Large intestine (tissue), 3 donors: Measurements from ENCODE around the gene MAST4. TPM values are rescaled to one million over a fixed set of nuclear protein-coding genes. Genes with fewer than 3 reads are reported as not detected.

Experiments used
- DNase-seq, 2 donors: peaks; one replicate each; pipeline versions ENCODE4 v3.0.0 to v3.0.0-alpha.2; 2013
- H3K27ac ChIP-seq: one replicate; pipeline ENCODE4 v1.5.1; 2013; ENCODE audit warnings: low read length
- H3K27me3 ChIP-seq: 2 replicates; pipeline ENCODE4 v1.6.1; 2013; ENCODE audit warnings: low read length; ENCODE audit not compliant: control insufficient read depth, insufficient read depth
- H3K36me3 ChIP-seq: 2 replicates; pipeline ENCODE4 v1.6.1; 2013; ENCODE audit warnings: low read length; ENCODE audit not compliant: control insufficient read depth, insufficient read depth
- H3K4me1 ChIP-seq: one replicate; pipeline ENCODE4 v1.6.1; 2013; ENCODE audit warnings: low read length; ENCODE audit not compliant: control insufficient read depth, insufficient read depth
- H3K4me3 ChIP-seq: one replicate; pipeline ENCODE4 v1.5.1; 2013; ENCODE audit warnings: low read length
- H3K9me3 ChIP-seq: one replicate; pipeline ENCODE4 v1.6.1; 2013; ENCODE audit warnings: mild to moderate bottlenecking, low read depth, low read length, moderate library complexity; ENCODE audit not compliant: control insufficient read depth
- WGBS: methylation state at CpG from one replicate; pipeline ENCODE4 v1.1.5; 2013; ENCODE audit warnings: low lambda C conversion rate; ENCODE audit not compliant: insufficient coverage; 5-methylcytosine and 5-hydroxymethylcytosine counted together
- polyA plus RNA-seq: library from polyadenylated mRNA; unstranded; fragments of 120-200 nt; gene quantifications from one replicate; pipeline ENCODE4 v1.2.1, GENCODE V29; 2013

Gene MAST4
- polyA plus RNA-seq, 1 donor: 14.8 TPM

DNA sequence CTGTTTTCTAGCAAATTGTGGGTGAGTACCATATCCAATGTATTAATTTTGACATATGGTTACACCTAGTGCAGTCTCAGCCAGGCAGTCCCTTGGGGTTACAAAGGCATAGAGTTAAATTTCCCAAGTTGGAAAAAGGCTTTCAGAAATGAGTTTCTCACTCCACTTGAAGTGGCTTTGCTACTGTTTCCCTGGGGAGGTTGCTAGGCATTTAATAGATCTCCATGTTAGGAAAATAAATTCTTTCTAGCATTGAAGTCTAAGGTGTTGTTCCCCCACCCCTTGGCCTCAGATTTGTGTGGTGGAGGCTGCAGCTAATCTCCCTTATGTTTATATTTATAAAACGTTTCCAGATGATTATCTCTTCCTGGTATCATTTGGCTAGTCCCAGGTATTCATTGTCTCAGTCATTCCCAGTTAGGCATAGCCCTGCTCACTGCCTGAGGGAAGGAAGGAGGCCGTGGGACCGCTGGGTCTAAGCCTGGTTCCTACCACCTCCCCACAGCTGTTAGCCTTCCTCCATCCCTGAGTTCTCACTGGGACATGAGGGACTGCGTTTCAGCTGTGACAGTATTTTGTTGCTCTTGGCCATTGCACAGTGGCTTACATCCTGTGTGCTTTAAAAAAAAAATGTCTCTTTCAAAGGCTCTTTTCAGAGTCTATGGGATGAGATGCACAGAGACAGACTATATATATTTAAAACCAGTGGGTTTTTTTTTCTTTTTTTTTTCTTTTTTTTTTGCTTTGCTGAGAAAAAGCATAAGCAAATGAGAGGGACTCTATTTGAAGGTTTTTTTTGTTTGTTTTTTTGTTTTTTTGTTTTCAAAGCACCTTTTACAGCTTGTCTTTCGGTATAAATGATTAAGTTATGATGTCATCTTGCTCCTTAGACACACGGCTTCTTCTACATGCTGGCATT, 121.5 kb downstream of the MAST4 start:
- no peak overlapping the region for H3K27ac ChIP-seq
- H3K36me3 ChIP-seq: no peaks in the 10 kb centered on the region
- peaks cover 5% of the 10 kb centered on the region for H3K27me3 ChIP-seq
- no peak overlapping the region for H3K4me3 ChIP-seq
- no peaks in the 10 kb centered on the region for H3K9me3 ChIP-seq
- H3K4me1 ChIP-seq: no peaks in the 10 kb centered on the region
- DNase-seq: peak in 1 of 2 donors; percentile 8
- no CpG with 5 or more reads among the region's 6 CpGs for WGBS

DNA sequence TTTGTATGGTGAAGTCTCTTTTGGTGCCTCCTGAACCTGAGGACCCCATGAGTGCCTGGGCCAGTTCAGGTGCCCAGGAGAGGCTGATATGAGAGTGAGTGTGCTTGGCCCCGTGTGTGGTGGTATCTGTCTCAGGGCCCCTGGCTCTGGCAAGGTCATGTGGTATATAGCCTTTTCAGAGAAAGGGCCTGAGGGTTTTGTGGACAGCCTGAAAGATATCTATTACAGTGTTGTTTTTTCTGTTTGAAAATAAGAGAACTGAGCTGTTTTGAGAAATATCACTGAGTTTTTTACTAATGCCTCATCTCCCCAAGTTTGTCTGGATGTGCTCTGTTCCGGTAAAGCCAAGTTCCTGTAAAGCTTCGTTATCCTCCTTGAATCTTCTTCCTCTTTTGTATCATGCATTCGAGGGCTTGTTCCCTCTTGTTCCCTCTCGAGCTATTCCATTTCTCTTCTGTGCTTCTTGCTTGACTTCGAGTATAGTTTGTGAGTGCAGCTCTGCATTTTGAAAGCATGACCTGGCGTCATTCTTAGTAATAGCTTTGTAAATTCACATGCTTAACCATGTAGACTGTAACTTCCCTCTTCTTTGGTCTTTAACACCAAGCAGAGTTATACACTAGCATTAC, 122.3 kb downstream of the MAST4 start:
- Histone ChIP-seq H3K27ac (no peak overlapping the region), H3K36me3 (no peaks in the 10 kb centered on the region), H3K27me3 (peaks cover 5% of the 10 kb centered on the region), H3K4me3 (no peak overlapping the region), H3K9me3 (no peaks in the 10 kb centered on the region), H3K4me1 (no peaks in the 10 kb centered on the region)
- no CpG with 5 or more reads among the region's 7 CpGs for WGBS
- DNase-seq: no peak

DNA sequence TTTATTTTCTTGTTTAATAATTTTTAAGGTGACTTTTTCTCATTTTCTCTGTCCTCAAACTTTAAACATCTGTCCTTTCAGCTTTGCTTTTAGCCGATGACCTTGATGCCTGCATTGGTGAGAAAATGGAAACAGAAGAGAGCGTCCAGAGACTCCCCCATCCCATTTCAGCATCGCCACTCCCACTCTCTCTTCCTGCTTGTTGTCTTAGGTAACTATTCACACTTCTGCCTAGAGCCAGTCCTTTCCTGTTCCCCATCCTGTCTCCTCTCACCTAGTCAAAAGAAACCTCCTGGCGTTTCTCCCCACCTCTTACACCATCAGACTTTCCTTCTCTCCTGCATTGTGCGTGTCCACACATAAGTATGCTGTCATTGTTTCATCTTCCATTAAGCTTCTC, 124.6 kb downstream of the MAST4 start:
- Histone ChIP-seq H3K27me3 (peaks cover 5% of the 10 kb centered on the region), H3K4me3 (no peak overlapping the region), H3K36me3 (no peaks in the 10 kb centered on the region), H3K9me3 (no peaks in the 10 kb centered on the region), H3K4me1 (no peaks in the 10 kb centered on the region), H3K27ac (no peak overlapping the region)
- WGBS: 50% methylated on average over 4 of the region's 5 CpGs
- no peak for DNase-seq

DNA sequence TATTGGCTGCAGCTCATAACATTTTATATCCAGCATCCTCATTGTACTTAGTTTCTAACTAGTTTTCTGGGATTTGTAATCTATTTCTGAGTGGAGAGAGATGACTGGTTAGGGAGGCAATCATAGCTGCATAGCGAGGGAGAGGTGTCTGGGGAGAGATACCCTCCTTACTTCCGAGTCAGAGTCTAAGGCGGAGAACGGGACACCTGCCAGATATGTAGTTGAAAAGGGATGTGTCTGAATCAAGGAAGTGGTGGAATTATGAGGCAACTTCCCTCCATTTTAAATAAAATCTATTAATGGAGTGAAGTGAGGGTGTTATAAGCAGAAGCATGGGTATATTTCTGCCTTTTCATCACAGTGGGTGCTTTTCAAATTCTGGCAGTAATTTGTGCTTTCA, 126.5 kb downstream of the MAST4 start:
- H3K4me1 ChIP-seq: no peaks in the 10 kb centered on the region
- H3K27ac ChIP-seq: no peak overlapping the region
- no peaks in the 10 kb centered on the region for H3K36me3 ChIP-seq
- H3K4me3 ChIP-seq: no peak overlapping the region
- H3K9me3 ChIP-seq: no peaks in the 10 kb centered on the region
- peaks cover 5% of the 10 kb centered on the region for H3K27me3 ChIP-seq
- no CpG with 5 or more reads among the region's 4 CpGs for WGBS
- DNase-seq: no peak

DNA sequence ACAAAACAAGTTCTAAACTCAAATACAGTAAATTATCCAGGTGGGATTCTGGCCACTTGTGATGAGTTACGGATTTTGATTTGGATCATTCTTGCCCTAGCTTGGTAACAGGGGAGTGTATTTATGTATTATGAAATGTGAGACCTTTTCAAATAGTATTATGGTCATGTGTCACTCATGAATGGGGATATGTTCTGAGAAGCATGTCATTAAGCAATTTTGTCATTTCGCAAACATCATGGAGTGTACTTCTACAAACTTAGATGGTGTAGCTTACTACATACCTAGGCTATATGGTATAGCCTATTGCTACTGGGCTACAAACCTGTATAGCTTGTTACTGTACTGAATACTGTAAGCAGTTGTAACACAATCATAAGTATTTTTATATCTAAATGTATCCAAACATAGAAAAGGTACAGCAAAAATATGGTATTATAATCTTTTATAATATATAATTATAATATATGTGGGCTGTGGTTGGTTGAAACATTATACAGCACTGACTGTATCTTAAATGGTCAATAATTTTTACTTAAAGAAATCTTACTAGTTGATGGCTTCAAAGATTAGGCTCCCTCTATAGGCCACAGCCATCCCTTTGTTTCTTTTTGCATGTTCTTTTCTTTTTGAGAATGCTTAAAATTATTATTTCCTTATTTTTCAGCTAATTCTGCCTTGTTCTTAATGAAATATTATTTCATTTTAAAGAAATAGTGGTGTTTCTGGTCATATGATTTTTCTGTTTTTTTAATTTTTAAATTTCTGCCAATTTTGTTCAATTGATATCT, 128.4 kb downstream of the MAST4 start:
- Histone ChIP-seq H3K27ac (no peak overlapping the region), H3K9me3 (no peaks in the 10 kb centered on the region)
- 80% methylated on average over 1 of the region's 2 CpGs for WGBS

DNA sequence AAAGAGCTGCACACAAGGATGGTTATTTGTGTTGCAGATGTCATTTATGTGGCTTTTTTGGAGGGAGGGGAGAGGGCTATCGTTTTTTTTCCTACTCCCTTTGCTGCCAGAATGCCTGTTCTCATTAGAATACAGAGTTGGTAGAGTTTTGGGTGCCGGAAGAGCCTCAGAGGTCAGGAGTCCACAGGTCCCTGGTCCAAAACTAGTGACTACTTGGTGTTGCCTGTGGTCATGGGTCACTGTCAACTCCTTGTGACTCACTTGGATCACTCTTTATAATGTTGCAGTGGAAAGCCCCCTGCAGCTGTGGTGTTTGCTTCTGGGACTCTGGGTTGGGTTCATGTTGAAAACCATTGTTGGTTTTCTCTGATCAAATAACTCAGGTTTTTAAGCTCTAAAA, 131.4 kb downstream of the MAST4 start:
- H3K36me3 ChIP-seq: no peaks in the 10 kb centered on the region
- H3K4me3 ChIP-seq: no peak overlapping the region
- no peaks in the 10 kb centered on the region for H3K4me1 ChIP-seq
- no CpG with 5 or more reads among the region's 2 CpGs for WGBS
- H3K27me3 ChIP-seq: no peaks in the 10 kb centered on the region
- DNase-seq: no peak
- no peaks in the 10 kb centered on the region for H3K9me3 ChIP-seq
- H3K27ac ChIP-seq: no peak overlapping the region

More for the DNA sequence above, 128.4 kb downstream of the MAST4 start:
- Histone ChIP-seq H3K4me1 (no peaks in the 10 kb centered on the region), H3K4me3 (no peak overlapping the region), H3K36me3 (no peaks in the 10 kb centered on the region), H3K27me3 (peaks cover 5% of the 10 kb centered on the region)
- no peak for DNase-seq

DNA sequence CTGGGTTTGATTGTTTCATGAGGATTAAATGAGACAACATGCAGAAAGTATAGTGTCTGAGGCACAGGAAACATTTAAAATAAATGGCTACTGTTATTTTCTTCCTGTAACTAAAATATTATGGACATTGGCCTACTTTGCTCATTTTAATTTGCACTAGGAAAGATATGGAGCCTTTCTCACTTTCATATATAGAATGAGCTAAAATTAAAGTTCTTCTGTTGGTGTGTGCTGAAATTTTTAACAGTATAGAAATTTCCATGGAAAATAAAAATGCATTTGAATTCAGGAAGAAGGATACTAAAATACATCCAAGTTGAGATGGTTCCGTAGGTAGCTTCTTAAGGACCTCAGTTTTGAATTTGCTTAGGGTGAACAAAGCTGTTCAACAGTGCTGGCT, 131.9 kb downstream of the MAST4 start:
- Histone ChIP-seq H3K9me3 (no peaks in the 10 kb centered on the region), H3K4me3 (no peak overlapping the region), H3K4me1 (no peaks in the 10 kb centered on the region), H3K27ac (no peak overlapping the region), H3K36me3 (no peaks in the 10 kb centered on the region), H3K27me3 (no peaks in the 10 kb centered on the region)
- WGBS: 100% methylated on average over 1 of the region's 1 CpG
- no peak for DNase-seq

DNA sequence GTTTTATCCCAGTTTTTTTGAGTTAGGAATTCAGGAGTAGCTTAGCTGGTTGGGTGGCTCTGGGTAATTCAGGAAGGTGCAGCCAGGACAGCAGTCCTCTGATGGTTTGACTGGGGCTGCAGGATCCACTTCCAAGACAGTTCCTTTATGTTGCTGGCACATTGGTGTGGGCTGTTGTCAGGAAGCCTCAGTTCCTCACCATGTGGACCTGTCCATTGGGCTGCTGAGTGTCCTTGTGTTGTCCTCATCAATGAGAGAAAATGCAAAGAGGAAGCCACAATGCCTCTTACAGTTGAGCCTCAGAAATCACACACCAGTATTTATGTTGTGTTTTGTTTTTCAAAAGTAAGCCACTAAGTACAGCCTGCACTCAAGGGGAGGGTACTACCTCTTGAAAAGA, 140.9 kb downstream of the MAST4 start:
- no peaks in the 10 kb centered on the region for H3K36me3 ChIP-seq
- H3K4me1 ChIP-seq: no peaks in the 10 kb centered on the region
- H3K9me3 ChIP-seq: no peaks in the 10 kb centered on the region
- no peaks in the 10 kb centered on the region for H3K27me3 ChIP-seq
- no peak overlapping the region for H3K27ac ChIP-seq
- DNase-seq: no peak
- H3K4me3 ChIP-seq: no peak overlapping the region

DNA sequence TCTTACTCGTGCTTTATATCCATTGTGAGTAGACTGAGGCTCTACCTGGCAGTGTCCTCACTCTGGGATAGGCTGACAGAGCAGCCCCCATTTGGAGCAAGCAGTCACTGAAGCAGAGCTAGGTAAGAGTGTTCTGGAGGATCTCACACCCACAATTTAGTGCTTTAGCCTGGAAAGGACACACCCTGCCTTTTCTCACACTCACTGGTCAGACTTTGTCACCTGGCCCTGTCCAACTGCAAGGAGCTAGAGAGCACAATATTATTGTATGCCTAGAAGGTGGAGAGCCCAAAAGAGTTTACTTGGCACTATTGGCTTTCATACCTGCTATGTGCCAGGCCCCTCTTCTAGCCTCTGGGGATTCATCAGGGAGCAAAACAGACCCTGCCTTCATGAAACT, 141.9 kb downstream of the MAST4 start:
- Histone ChIP-seq H3K36me3 (no peaks in the 10 kb centered on the region), H3K27ac (no peak overlapping the region), H3K27me3 (no peaks in the 10 kb centered on the region), H3K4me3 (no peak overlapping the region), H3K4me1 (no peaks in the 10 kb centered on the region), H3K9me3 (no peaks in the 10 kb centered on the region)
- WGBS: no CpG with 5 or more reads among the region's 1 CpG
- no peak for DNase-seq

DNA sequence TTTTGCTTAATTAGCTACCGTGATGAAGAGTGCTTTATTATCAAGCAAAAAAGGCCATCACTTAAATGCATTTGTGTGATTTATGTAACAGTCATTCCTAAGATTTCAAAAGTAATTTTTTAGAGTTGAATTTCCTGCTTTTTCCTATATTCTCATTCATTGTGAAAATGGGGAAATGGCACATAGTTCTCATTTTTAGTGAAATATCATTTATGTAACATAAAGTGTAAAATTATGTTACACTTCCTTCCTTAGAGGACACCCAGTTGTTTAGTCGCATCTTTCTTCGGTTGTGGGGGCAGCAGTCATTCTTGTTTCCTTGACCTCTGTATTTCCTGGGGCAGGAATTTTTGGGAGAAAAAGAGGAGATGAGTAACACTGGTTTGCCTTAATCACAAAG, 142.8 kb downstream of the MAST4 start:
- H3K4me3 ChIP-seq: no peak overlapping the region
- H3K9me3 ChIP-seq: no peaks in the 10 kb centered on the region
- no peaks in the 10 kb centered on the region for H3K36me3 ChIP-seq
- H3K27ac ChIP-seq: no peak overlapping the region
- no peak for DNase-seq
- no peaks in the 10 kb centered on the region for H3K4me1 ChIP-seq
- no peaks in the 10 kb centered on the region for H3K27me3 ChIP-seq
- no CpG with 5 or more reads among the region's 3 CpGs for WGBS
